ENCODE measurements around the gene CDCP1. TPM values are rescaled to one million over a fixed set of nuclear protein-coding genes. Genes with fewer than 3 reads are reported as not detected.

The CDCP1 gene
- total and polyA plus RNA-seq, 4 donors: 0.33 to 8.9 (median 3.0) TPM

GRCh38 chr3:45103753-45104714 is 42.1 kb downstream of the CDCP1 start:
- WGBS, 2 donors: 80 to 86% methylated on average over 4 of the region's 4 CpGs
- Histone ChIP-seq H3K27ac (ENCODE audit: low read depth in 1 of 2, low read length in 2 of 2) (no peak overlapping the region), H3K36me3 (ENCODE audit: control insufficient read depth in 1 of 2, insufficient read depth in 2 of 2, low read length in 1 of 2) (no peaks in the 10 kb centered on the region), H3K4me1 (ENCODE audit: control insufficient read depth in 1 of 2, insufficient read depth in 2 of 2, low read length in 2 of 2) (no peaks in the 10 kb centered on the region), H3K4me3 (ENCODE audit: low read length in 2 of 2) (no peak overlapping the region), H3K9me3 (ENCODE audit: control insufficient read depth, low read length) (no peaks in the 10 kb centered on the region), H3K27me3 (ENCODE audit: control insufficient read depth in 1 of 2, insufficient read depth in 2 of 2, low read length in 1 of 2) (no peaks in the 10 kb centered on the region)
- intact Hi-C loops (cut with DNase I): no loop called here
- DNase-seq (no peak), ATAC-seq (ENCODE audit: low FRiP score) (no peak)

GRCh38 chr3:45103334-45103733 is 42.8 kb downstream of the CDCP1 start:
- Histone ChIP-seq H3K27ac (ENCODE audit: low read depth in 1 of 2, low read length in 2 of 2) (no peak overlapping the region), H3K27me3 (ENCODE audit: control insufficient read depth in 1 of 2, insufficient read depth in 2 of 2, low read length in 1 of 2) (no peaks in the 10 kb centered on the region), H3K36me3 (ENCODE audit: control insufficient read depth in 1 of 2, insufficient read depth in 2 of 2, low read length in 1 of 2) (no peaks in the 10 kb centered on the region), H3K4me1 (ENCODE audit: control insufficient read depth in 1 of 2, insufficient read depth in 2 of 2, low read length in 2 of 2) (no peaks in the 10 kb centered on the region), H3K4me3 (ENCODE audit: low read length in 2 of 2) (no peak overlapping the region), H3K9me3 (ENCODE audit: control insufficient read depth, low read length) (no peaks in the 10 kb centered on the region)
- no peak for ATAC-seq (ENCODE audit: low FRiP score)
- DNase-seq: no peak
- 86 to 90% methylated on average over 2 of the region's 2 CpGs for WGBS, 2 donors
- intact Hi-C loops (cut with DNase I): no loop called here

GRCh38 chr3:45100981-45101407 is 45.2 kb downstream of the CDCP1 start:
- ATAC-seq (ENCODE audit: low FRiP score) (no peak), DNase-seq (no peak)
- 86 to 91% methylated on average over 3 of the region's 3 CpGs for WGBS, 2 donors
- no peaks in the 10 kb centered on the region for H3K9me3 ChIP-seq (ENCODE audit: control insufficient read depth, low read length)
- H3K4me1 ChIP-seq (ENCODE audit: control insufficient read depth in 1 of 2, insufficient read depth in 2 of 2, low read length in 2 of 2): no peaks in the 10 kb centered on the region
- intact Hi-C loops (cut with DNase I): no loop called here
- no peak overlapping the region for H3K4me3 ChIP-seq (ENCODE audit: low read length in 2 of 2)
- no peak overlapping the region for H3K27ac ChIP-seq (ENCODE audit: low read depth in 1 of 2, low read length in 2 of 2)
- H3K36me3 ChIP-seq (ENCODE audit: control insufficient read depth in 1 of 2, insufficient read depth in 2 of 2, low read length in 1 of 2): no peaks in the 10 kb centered on the region
- H3K27me3 ChIP-seq (ENCODE audit: control insufficient read depth in 1 of 2, insufficient read depth in 2 of 2, low read length in 1 of 2): no peaks in the 10 kb centered on the region

GRCh38 chr3:45098310-45098709 is 47.9 kb downstream of the CDCP1 start:
- Histone ChIP-seq H3K36me3 (ENCODE audit: control insufficient read depth in 1 of 2, insufficient read depth in 2 of 2, low read length in 1 of 2) (no peaks in the 10 kb centered on the region), H3K4me1 (ENCODE audit: control insufficient read depth in 1 of 2, insufficient read depth in 2 of 2, low read length in 2 of 2) (no peaks in the 10 kb centered on the region), H3K4me3 (ENCODE audit: low read length in 2 of 2) (no peak overlapping the region), H3K9me3 (ENCODE audit: control insufficient read depth, low read length) (no peaks in the 10 kb centered on the region), H3K27me3 (ENCODE audit: control insufficient read depth in 1 of 2, insufficient read depth in 2 of 2, low read length in 1 of 2) (no peaks in the 10 kb centered on the region), H3K27ac (ENCODE audit: low read depth in 1 of 2, low read length in 2 of 2) (no peak overlapping the region)
- DNase-seq: no peak
- ATAC-seq (ENCODE audit: low FRiP score): no peak
- 82 to 90% methylated on average over 5 of the region's 5 CpGs for WGBS, 2 donors
- intact Hi-C loops (cut with DNase I): no loop called here

- ATAC-seq (ENCODE audit: low FRiP score) (no peak), DNase-seq (no peak)
- intact Hi-C loops (cut with DNase I): no loop called here
- H3K27me3 ChIP-seq (ENCODE audit: control insufficient read depth in 1 of 2, insufficient read depth in 2 of 2, low read length in 1 of 2): no peaks in the 10 kb centered on the region
- H3K4me1 ChIP-seq (ENCODE audit: control insufficient read depth in 1 of 2, insufficient read depth in 2 of 2, low read length in 2 of 2): no peaks in the 10 kb centered on the region
- no peak overlapping the region for H3K27ac ChIP-seq (ENCODE audit: low read depth in 1 of 2, low read length in 2 of 2)
- 59 to 64% methylated on average over 6 of the region's 6 CpGs for WGBS, 2 donors
- H3K36me3 ChIP-seq (ENCODE audit: control insufficient read depth in 1 of 2, insufficient read depth in 2 of 2, low read length in 1 of 2): no peaks in the 10 kb centered on the region
- H3K9me3 ChIP-seq (ENCODE audit: control insufficient read depth, low read length): no peaks in the 10 kb centered on the region
- H3K4me3 ChIP-seq (ENCODE audit: low read length in 2 of 2): no peak overlapping the region
These were observed 48.8 kb downstream of the CDCP1 start for GRCh38 chr3:45097296-45097883.

- intact Hi-C loops (cut with DNase I): no loop called here
- Histone ChIP-seq H3K27ac (ENCODE audit: low read depth in 1 of 2, low read length in 2 of 2) (no peak overlapping the region), H3K4me1 (ENCODE audit: control insufficient read depth in 1 of 2, insufficient read depth in 2 of 2, low read length in 2 of 2) (no peaks in the 10 kb centered on the region), H3K36me3 (ENCODE audit: control insufficient read depth in 1 of 2, insufficient read depth in 2 of 2, low read length in 1 of 2) (no peaks in the 10 kb centered on the region), H3K27me3 (ENCODE audit: control insufficient read depth in 1 of 2, insufficient read depth in 2 of 2, low read length in 1 of 2) (no peaks in the 10 kb centered on the region), H3K4me3 (ENCODE audit: low read length in 2 of 2) (no peak overlapping the region), H3K9me3 (ENCODE audit: control insufficient read depth, low read length) (no peaks in the 10 kb centered on the region)
- 76% methylated on average over 7 of the region's 7 CpGs for WGBS, 2 donors
- ATAC-seq (ENCODE audit: low FRiP score): no peak
- no peak for DNase-seq
These were observed 50.2 kb downstream of the CDCP1 start for GRCh38 chr3:45095916-45096526.

- H3K9me3 ChIP-seq (ENCODE audit: control insufficient read depth, low read length): no peaks in the 10 kb centered on the region
- WGBS, 2 donors: 79 to 85% methylated on average over 8 of the region's 8 CpGs
- DNase-seq (no peak), ATAC-seq (ENCODE audit: low FRiP score) (no peak)
- H3K27ac ChIP-seq (ENCODE audit: low read depth in 1 of 2, low read length in 2 of 2): no peak overlapping the region
- H3K36me3 ChIP-seq (ENCODE audit: control insufficient read depth in 1 of 2, insufficient read depth in 2 of 2, low read length in 1 of 2): no peaks in the 10 kb centered on the region
- no peaks in the 10 kb centered on the region for H3K27me3 ChIP-seq (ENCODE audit: control insufficient read depth in 1 of 2, insufficient read depth in 2 of 2, low read length in 1 of 2)
- H3K4me1 ChIP-seq (ENCODE audit: control insufficient read depth in 1 of 2, insufficient read depth in 2 of 2, low read length in 2 of 2): no peaks in the 10 kb centered on the region
- intact Hi-C loops (cut with DNase I): no loop called here
- H3K4me3 ChIP-seq (ENCODE audit: low read length in 2 of 2): no peak overlapping the region
These were observed 53.0 kb downstream of the CDCP1 start for GRCh38 chr3:45093176-45093575.

- Histone ChIP-seq H3K27ac (ENCODE audit: low read depth in 1 of 2, low read length in 2 of 2) (no peak overlapping the region), H3K9me3 (ENCODE audit: control insufficient read depth, low read length) (no peaks in the 10 kb centered on the region), H3K4me1 (ENCODE audit: control insufficient read depth in 1 of 2, insufficient read depth in 2 of 2, low read length in 2 of 2) (no peaks in the 10 kb centered on the region), H3K36me3 (ENCODE audit: control insufficient read depth in 1 of 2, insufficient read depth in 2 of 2, low read length in 1 of 2) (no peaks in the 10 kb centered on the region), H3K27me3 (ENCODE audit: control insufficient read depth in 1 of 2, insufficient read depth in 2 of 2, low read length in 1 of 2) (no peaks in the 10 kb centered on the region), H3K4me3 (ENCODE audit: low read length in 2 of 2) (no peak overlapping the region)
- intact Hi-C loops (cut with DNase I): no loop called here
- WGBS, 2 donors: 27 to 31% methylated on average over 12 of the region's 12 CpGs
- DNase-seq (no peak), ATAC-seq (ENCODE audit: low FRiP score) (no peak)
These were observed 53.8 kb downstream of the CDCP1 start for GRCh38 chr3:45092132-45093031.
